Measurements from ENCODE around the gene SDSL. TPM values are rescaled to one million over a fixed set of nuclear protein-coding genes. Genes with fewer than 3 reads are reported as not detected.

Gene SDSL
- total and polyA plus RNA-seq, 10 of the 15 experiments (the other 5 are each of a cell fraction or from before 2014, with no cell fraction given): 0.18 to 4.4 (median 1.0) TPM

- ChIA-PET RAD21 (ENCODE audit: unreplicated experiment) (no interaction called here), SMC1A (ENCODE audit: uncharacterized antibody, unreplicated experiment) (interaction anchor here (0.6 kb wide), 1 partner anchor 501 kb away, joined by 3 read pairs; the partner anchor contains the start of gene RBM19), POLR2A (no interaction called here), CTCF (no interaction called here)
- Histone ChIP-seq H3K4me2 (ENCODE audit: control insufficient read depth, insufficient read depth) (no peak overlapping the region), H2AFZ (ENCODE audit: control insufficient read depth, low read depth, low read length) (no peak overlapping the region), H3K4me3 (no peak overlapping the region), H3K36me3 (ENCODE audit: control insufficient read depth in 2 of 2, insufficient read depth in 2 of 2, low read length in 1 of 2) (no peaks in the 10 kb centered on the region), H3K4me1 (ENCODE audit: control insufficient read depth, insufficient read depth, low read length) (no peaks in the 10 kb centered on the region), H3K27ac (ENCODE audit: control insufficient read depth, insufficient read depth) (no peak overlapping the region), H3K9ac (ENCODE audit: control insufficient read depth, insufficient read depth, low read length) (no peak overlapping the region), H3K9me3 (replicated peaks; ENCODE audit: control insufficient read depth, insufficient read depth, low read length) (no peaks in the 10 kb centered on the region; the same call in 2 of the 3 replicates), H3K27me3 (replicated peaks in 1 of 2; ENCODE audit: control insufficient read depth in 2 of 2, insufficient read depth in 2 of 2, low read length in 1 of 2) (peaks cover 19 to 43% of the 10 kb centered on the region in 2 experiments), H4K20me1 (ENCODE audit: control insufficient read depth, insufficient read depth) (no peaks in the 10 kb centered on the region), H3K79me2 (ENCODE audit: control insufficient read depth, insufficient read depth, low read length) (no peaks in the 10 kb centered on the region)
- intact Hi-C loops (cut with micrococcal nuclease; ENCODE audit: unreplicated experiment): no loop called here
- no peak for FAIRE-seq
- no peak for ATAC-seq
- peak; percentile 79 for TF ChIP-seq SUZ12 (IDR thresholded peaks at IDR 0.05; ENCODE audit: unreplicated experiment)
- TF ChIP-seq NKRF (conservative IDR thresholded peaks at IDR 0.05): no peak
- no peak for DNase-seq (ENCODE audit: low read depth, low spot score)
- 8% methylated on average over 57 of the region's 64 CpGs for WGBS (ENCODE audit: insufficient coverage, insufficient replicate concordance, low lambda C conversion rate, missing lambda C conversion rate)
- in situ Hi-C loops (cut with MboI): loop anchor here (5.0 kb wide), 1 partner anchor 447 kb away; no protein-coding TSS in a partner anchor
- BruUV-seq (replicated peaks): no TSS peak
Measured at GRCh38 chr12:113464852-113465719, 42.9 kb downstream of the SDSL start.
